Testis (tissue), 2 donors: Measurements from ENCODE around the gene ROR2.

Source experiments
- CTCF ChIP-seq, 3 experiments: fragments of 450-650 bp in 2 of 3; fragments of 200-600 bp in 1 of 3; sonication (generic) in 1 of 3; IDR thresholded peaks; one replicate each; pipeline ENCODE4 v1.5.1; 2016 to 2019; ENCODE audit warnings: antibody characterized with exemption in 3 of 3, mild to moderate bottlenecking in 2 of 3, moderate library complexity in 1 of 3
- POLR2A ChIP-seq: fragments of 450-650 bp; IDR thresholded peaks from one replicate; pipeline ENCODE4 v1.6.1; 2017; ENCODE audit warnings: antibody characterized with exemption, mild to moderate bottlenecking, moderate library complexity

- no peak for TF ChIP-seq CTCF (IDR thresholded peaks at IDR 0.05)
- no peak for TF ChIP-seq POLR2A
These were observed 431.6 kb downstream of the ROR2 start for GRCh38 chr9:91518462-91518861.
